ENCODE data around the gene IPO5. TPM values are rescaled to one million over a fixed set of nuclear protein-coding genes. Genes with fewer than 3 reads are reported as not detected.

Gene IPO5
- polyA plus RNA-seq, 1 of the 3 experiments (the other 2 are of a cell fraction), result 77.1 TPM

DNA sequence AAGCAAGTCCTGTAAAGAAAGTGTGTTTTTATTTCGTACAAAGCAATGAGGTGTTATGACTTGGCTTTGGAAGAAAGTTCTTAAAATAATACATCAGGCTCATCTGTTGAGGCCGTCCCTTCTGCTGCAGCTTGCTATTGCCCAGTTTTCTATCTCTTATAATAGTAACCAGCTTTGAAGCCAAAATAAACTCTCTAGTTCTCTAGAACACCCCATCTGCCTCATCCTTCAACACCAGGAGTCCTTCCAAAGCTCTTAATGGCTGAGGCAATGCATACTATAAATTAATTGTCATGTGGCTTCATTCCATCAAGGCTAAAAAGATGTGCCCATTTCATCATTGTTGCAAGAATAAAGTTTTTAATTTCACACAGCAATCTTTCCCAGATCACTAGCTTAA, 49.4 kb upstream of the IPO5 start:
- Histone ChIP-seq H3F3A (replicated peaks; ENCODE audit: insufficient read depth) (no peaks in the 10 kb centered on the region), H4K20me1 (ENCODE audit: insufficient read depth) (no peaks in the 10 kb centered on the region), H3K27ac (ENCODE audit: low read depth in 2 of 2, low read length in 1 of 2) (no peak overlapping the region), H3K4me3 (ENCODE audit: low read depth in 2 of 2, low read length in 1 of 2) (no peak overlapping the region), H3K27me3 (ENCODE audit: insufficient read depth) (no peaks in the 10 kb centered on the region), H3K9me2 (no peaks in the 10 kb centered on the region), H2AFZ (ENCODE audit: low read depth) (no peak overlapping the region), H3K4me1 (ENCODE audit: control insufficient read depth in 1 of 2, insufficient read depth in 2 of 2, low read depth in 1 of 2, low read length in 1 of 2) (no peaks in the 10 kb centered on the region), H3K9ac (no peak overlapping the region), H3K9me3 (no peaks in the 10 kb centered on the region), H3K79me2 (ENCODE audit: insufficient read depth) (no peaks in the 10 kb centered on the region), H3K4me2 (no peak overlapping the region), H3K36me3 (replicated peaks in 1 of 2; ENCODE audit: control insufficient read depth in 1 of 2, insufficient read depth in 2 of 2, low read length in 1 of 2) (no peaks in the 10 kb centered on the region)
- TF ChIP-seq RAD21 (IDR thresholded peaks at IDR 0.05; ENCODE audit: low read length) (no peak), EP300 (IDR thresholded peaks at IDR 0.05; ENCODE audit: borderline replicate concordance in 1 of 2, low read depth in 1 of 2, low read length in 1 of 2) (no peak), TAF1 (IDR thresholded peaks at IDR 0.05; ENCODE audit: borderline replicate concordance, low read depth, low read length) (no peak), FOSL2 (IDR thresholded peaks at IDR 0.05; ENCODE audit: borderline replicate concordance, low read depth) (no peak), SIN3A (IDR thresholded peaks at IDR 0.05; ENCODE audit: borderline replicate concordance, low read depth, low read length) (no peak), RXRA (IDR thresholded peaks at IDR 0.05; ENCODE audit: borderline replicate concordance, low read depth) (no peak), EZH2phosphoT487 (IDR thresholded peaks at IDR 0.05; ENCODE audit: borderline replicate concordance, low read depth) (no peak), NRF1 (IDR thresholded peaks at IDR 0.05; ENCODE audit: low read depth, low read length) (no peak), FOXJ3 (CRISPR knock-in tag; IDR thresholded peaks at IDR 0.05) (no peak), TCF12 (IDR thresholded peaks at IDR 0.05) (no peak), RFX5 (IDR thresholded peaks at IDR 0.05; ENCODE audit: low read length) (no peak), CHD2 (IDR thresholded peaks at IDR 0.05; ENCODE audit: low read length, partially characterized antibody) (no peak)
- TF ChIP-seq, protein P1, sequence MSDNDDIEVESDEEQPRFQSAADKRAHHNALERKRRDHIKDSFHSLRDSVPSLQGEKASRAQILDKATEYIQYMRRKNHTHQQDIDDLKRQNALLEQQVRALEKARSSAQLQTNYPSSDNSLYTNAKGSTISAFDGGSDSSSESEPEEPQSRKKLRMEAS (IDR thresholded peaks at IDR 0.05; ENCODE audit: low read depth), result no peak
- TF ChIP-seq, protein P2, sequence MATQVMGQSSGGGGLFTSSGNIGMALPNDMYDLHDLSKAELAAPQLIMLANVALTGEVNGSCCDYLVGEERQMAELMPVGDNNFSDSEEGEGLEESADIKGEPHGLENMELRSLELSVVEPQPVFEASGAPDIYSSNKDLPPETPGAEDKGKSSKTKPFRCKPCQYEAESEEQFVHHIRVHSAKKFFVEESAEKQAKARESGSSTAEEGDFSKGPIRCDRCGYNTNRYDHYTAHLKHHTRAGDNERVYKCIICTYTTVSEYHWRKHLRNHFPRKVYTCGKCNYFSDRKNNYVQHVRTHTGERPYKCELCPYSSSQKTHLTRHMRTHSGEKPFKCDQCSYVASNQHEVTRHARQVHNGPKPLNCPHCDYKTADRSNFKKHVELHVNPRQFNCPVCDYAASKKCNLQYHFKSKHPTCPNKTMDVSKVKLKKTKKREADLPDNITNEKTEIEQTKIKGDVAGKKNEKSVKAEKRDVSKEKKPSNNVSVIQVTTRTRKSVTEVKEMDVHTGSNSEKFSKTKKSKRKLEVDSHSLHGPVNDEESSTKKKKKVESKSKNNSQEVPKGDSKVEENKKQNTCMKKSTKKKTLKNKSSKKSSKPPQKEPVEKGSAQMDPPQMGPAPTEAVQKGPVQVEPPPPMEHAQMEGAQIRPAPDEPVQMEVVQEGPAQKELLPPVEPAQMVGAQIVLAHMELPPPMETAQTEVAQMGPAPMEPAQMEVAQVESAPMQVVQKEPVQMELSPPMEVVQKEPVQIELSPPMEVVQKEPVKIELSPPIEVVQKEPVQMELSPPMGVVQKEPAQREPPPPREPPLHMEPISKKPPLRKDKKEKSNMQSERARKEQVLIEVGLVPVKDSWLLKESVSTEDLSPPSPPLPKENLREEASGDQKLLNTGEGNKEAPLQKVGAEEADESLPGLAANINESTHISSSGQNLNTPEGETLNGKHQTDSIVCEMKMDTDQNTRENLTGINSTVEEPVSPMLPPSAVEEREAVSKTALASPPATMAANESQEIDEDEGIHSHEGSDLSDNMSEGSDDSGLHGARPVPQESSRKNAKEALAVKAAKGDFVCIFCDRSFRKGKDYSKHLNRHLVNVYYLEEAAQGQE (IDR thresholded peaks at IDR 0.05; ENCODE audit: low read depth, low read length), result no peak
- TF ChIP-seq, protein P3, sequence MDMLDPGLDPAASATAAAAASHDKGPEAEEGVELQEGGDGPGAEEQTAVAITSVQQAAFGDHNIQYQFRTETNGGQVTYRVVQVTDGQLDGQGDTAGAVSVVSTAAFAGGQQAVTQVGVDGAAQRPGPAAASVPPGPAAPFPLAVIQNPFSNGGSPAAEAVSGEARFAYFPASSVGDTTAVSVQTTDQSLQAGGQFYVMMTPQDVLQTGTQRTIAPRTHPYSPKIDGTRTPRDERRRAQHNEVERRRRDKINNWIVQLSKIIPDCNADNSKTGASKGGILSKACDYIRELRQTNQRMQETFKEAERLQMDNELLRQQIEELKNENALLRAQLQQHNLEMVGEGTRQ (IDR thresholded peaks at IDR 0.05; ENCODE audit: borderline replicate concordance, low read depth, low read length), result no peak
- TF ChIP-seq, protein P4, sequence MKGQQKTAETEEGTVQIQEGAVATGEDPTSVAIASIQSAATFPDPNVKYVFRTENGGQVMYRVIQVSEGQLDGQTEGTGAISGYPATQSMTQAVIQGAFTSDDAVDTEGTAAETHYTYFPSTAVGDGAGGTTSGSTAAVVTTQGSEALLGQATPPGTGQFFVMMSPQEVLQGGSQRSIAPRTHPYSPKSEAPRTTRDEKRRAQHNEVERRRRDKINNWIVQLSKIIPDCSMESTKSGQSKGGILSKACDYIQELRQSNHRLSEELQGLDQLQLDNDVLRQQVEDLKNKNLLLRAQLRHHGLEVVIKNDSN (IDR thresholded peaks at IDR 0.05; ENCODE audit: borderline replicate concordance, low read depth), result no peak
- no peak for DNase-seq
- ChIA-PET CTCF (interaction anchor here (1.6 kb wide), 1 partner anchor 49 kb away, joined by 6 read pairs; no protein-coding TSS in a partner anchor), POLR2A (no interaction called here)
- WGBS (ENCODE audit: low lambda C conversion rate), result 78% methylated on average over 2 of the region's 2 CpGs

All from SK-N-SH (cell line).